Peyer's patch (tissue), 4 donors: ENCODE results near the gene AP2B1.

Experiments used
- CTCF ChIP-seq, 6 experiments: fragments of 450-650 bp in 4 of 6; fragments of 200-600 bp in 2 of 6; sonication (generic) in 1 of 6; IDR thresholded peaks; one replicate each; pipeline ENCODE4 v1.5.1; 2017 to 2019; ENCODE audit warnings: antibody characterized with exemption in 6 of 6, mild to moderate bottlenecking in 3 of 6, moderate library complexity in 1 of 6
- POLR2A ChIP-seq, 2 donors: fragments of 450-650 bp; IDR thresholded peaks; one replicate each; pipeline ENCODE4 v1.5.1; 2017; ENCODE audit warnings: antibody characterized with exemption in 2 of 2, mild to moderate bottlenecking in 2 of 2, moderate library complexity in 2 of 2

DNA sequence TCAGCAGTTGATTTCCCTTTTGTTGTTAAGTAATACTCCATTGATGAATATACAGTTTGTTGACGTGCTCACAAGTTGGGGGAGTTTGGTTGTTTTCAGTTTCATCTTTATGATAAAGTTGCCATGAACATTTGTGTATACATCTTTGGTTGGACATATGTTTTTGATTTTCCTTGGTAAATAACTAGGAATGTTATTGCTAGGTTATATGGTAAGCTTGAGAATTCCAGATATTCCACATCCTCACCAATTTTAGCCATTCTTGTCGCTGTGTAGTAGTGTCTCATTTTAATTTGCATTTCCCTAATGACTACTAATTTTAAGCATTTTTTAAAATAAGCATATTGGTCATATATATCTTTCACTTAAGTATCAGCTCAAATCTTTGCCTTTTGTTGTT, 89.3 kb downstream of the AP2B1 start:
- TF ChIP-seq CTCF (IDR thresholded peaks at IDR 0.05): no peak
- TF ChIP-seq POLR2A (IDR thresholded peaks at IDR 0.05): no peak
